Hindlimb muscle (tissue), 1 donor: ENCODE measurements around the gene SIPA1L3. TPM values are rescaled to one million over a fixed set of nuclear protein-coding genes. Genes with fewer than 3 reads are reported as not detected.
"Not testable (repeated sequence)": the region's sequence is repeated elsewhere in the genome, so short reads cannot be mapped to it uniquely, and the experiment has no call there.

Source experiments
- DNase-seq: peaks from one replicate; pipeline ENCODE4 v3.0.0-alpha.2; 2013
- polyA plus RNA-seq: library from polyadenylated mRNA; unstranded; fragments of 120-200 nt; gene quantifications from one replicate; pipeline ENCODE4 v1.2.1, GENCODE V29; 2013; ENCODE audit not compliant: insufficient read length

The SIPA1L3 gene
- polyA plus RNA-seq, 1 donor, result 8.8 TPM

- no peak for DNase-seq
Measured at GRCh38 chr19:37909661-37910199, 2.7 kb downstream of the SIPA1L3 start.

GRCh38 chr19:37914908-37915307 lies 7.9 kb downstream of the SIPA1L3 start:
- DNase-seq, result no peak

GRCh38 chr19:37920591-37921450 lies 13.8 kb downstream of the SIPA1L3 start:
- DNase-seq, result no peak

- not testable (repeated sequence) for DNase-seq
Measured at GRCh38 chr19:37924573-37924972, 17.6 kb downstream of the SIPA1L3 start.

- DNase-seq, result no peak
Measured at GRCh38 chr19:37925212-37925611, 18.2 kb downstream of the SIPA1L3 start.

GRCh38 chr19:37926255-37926654 lies 19.2 kb downstream of the SIPA1L3 start:
- DNase-seq, result no peak

GRCh38 chr19:37926711-37927110 lies 19.7 kb downstream of the SIPA1L3 start:
- no peak for DNase-seq

- DNase-seq, result no peak
Measured at GRCh38 chr19:37928527-37929286, 21.7 kb downstream of the SIPA1L3 start.

- no peak for DNase-seq
Measured at GRCh38 chr19:37929355-37929923, 22.4 kb downstream of the SIPA1L3 start.

GRCh38 chr19:37930416-37930815 lies 23.4 kb downstream of the SIPA1L3 start:
- DNase-seq, result no peak

GRCh38 chr19:37931881-37932655 lies 25.1 kb downstream of the SIPA1L3 start:
- peak; percentile 48 for DNase-seq

- no peak for DNase-seq
Measured at GRCh38 chr19:37932985-37933936, 26.3 kb downstream of the SIPA1L3 start.

GRCh38 chr19:37933937-37934358 lies 26.9 kb downstream of the SIPA1L3 start:
- DNase-seq, result no peak

GRCh38 chr19:37935341-37935740 lies 28.3 kb downstream of the SIPA1L3 start:
- DNase-seq, result no peak

GRCh38 chr19:37936166-37936565 lies 29.2 kb downstream of the SIPA1L3 start:
- no peak for DNase-seq

GRCh38 chr19:37936886-37937285 lies 29.9 kb downstream of the SIPA1L3 start:
- DNase-seq, result no peak

- DNase-seq, result no peak
Measured at GRCh38 chr19:37938353-37938752, 31.3 kb downstream of the SIPA1L3 start.

- no peak for DNase-seq
Measured at GRCh38 chr19:37941782-37942515, 34.9 kb downstream of the SIPA1L3 start.

- DNase-seq, result no peak
Measured at GRCh38 chr19:37942516-37942902, 35.5 kb downstream of the SIPA1L3 start.

GRCh38 chr19:37943480-37943879 lies 36.5 kb downstream of the SIPA1L3 start:
- no peak for DNase-seq
